PC-9 (cell line): ENCODE data around the gene TFIP11. TPM values are rescaled to one million over a fixed set of nuclear protein-coding genes. Genes with fewer than 3 reads are reported as not detected.

Experiments used
- BruUV-seq: library from RNA; stranded (reverse); fragments of 400-500 nt; replicated peaks from 2 replicates; lab custom pipeline; 2021; lab: Mats Ljungman, UMichigan
- CTCF ChIA-PET: fragments of 300-600 bp; sonication (Branson Sonifier 250); formaldehyde crosslinking; loops from one replicate; lab custom pipeline; 2022; ENCODE audit warnings: antibody characterized with exemption; lab: Charles Lee
- POLR2A ChIA-PET: fragments of 300-600 bp; sonication (Branson Sonifier 250); formaldehyde crosslinking; loops from one replicate; lab custom pipeline; 2022; ENCODE audit warnings: antibody characterized with exemption; ENCODE audit not compliant: unreplicated experiment; lab: Charles Lee
- DNase-seq, 2 experiments: peaks; one replicate each; pipeline versions ENCODE4 v3.0.0 to v3.0.0-alpha.2; 2015 to 2022; ENCODE audit warnings: mixed read lengths in 1 of 2
- H2AFZ ChIP-seq: fragments of 200-600 bp; sonication (generic); 2 replicates; pipeline ENCODE4 v1.8.1; 2017; ENCODE audit warnings: antibody characterized with exemption
- H3F3A ChIP-seq: fragments of 200-600 bp; sonication (generic); 2 replicates; pipeline ENCODE4 v1.8.1; 2017; ENCODE audit warnings: antibody characterized with exemption, mild to moderate bottlenecking, low read depth; ENCODE audit not compliant: insufficient read depth
- H3K27ac ChIP-seq: fragments of 200-600 bp; sonication (generic); 2 replicates; pipeline ENCODE4 v1.6.1; 2016; ENCODE audit warnings: mixed run types
- H3K27me3 ChIP-seq: fragments of 200-600 bp; sonication (generic); 2 replicates; pipeline ENCODE4 v1.6.1; 2016; ENCODE audit warnings: low read depth, mixed run types; ENCODE audit not compliant: insufficient read depth
- H3K36me3 ChIP-seq: fragments of 200-600 bp; sonication (generic); 2 replicates; pipeline ENCODE4 v1.6.1; 2016; ENCODE audit warnings: low read depth, mixed run types
- H3K4me1 ChIP-seq: fragments of 200-600 bp; sonication (generic); replicated peaks from 2 replicates; pipeline ENCODE4 v1.6.1; 2016; ENCODE audit warnings: mixed run types; ENCODE audit not compliant: insufficient read depth
- H3K4me2 ChIP-seq: fragments of 200-600 bp; sonication (generic); 2 replicates; pipeline ENCODE4 v1.6.1; 2017; ENCODE audit warnings: mixed run types
- H3K4me3 ChIP-seq: fragments of 200-600 bp; sonication (generic); 2 replicates; pipeline ENCODE4 v1.6.1; 2016; ENCODE audit warnings: mixed run types
- H3K79me2 ChIP-seq: fragments of 200-600 bp; sonication (generic); 2 replicates; pipeline ENCODE4 v1.6.1; 2017; ENCODE audit warnings: low read depth, mixed run types
- H3K9me2 ChIP-seq: fragments of 200-600 bp; sonication (generic); 2 replicates; pipeline ENCODE4 v1.8.1; 2017; ENCODE audit warnings: mild to moderate bottlenecking; ENCODE audit not compliant: insufficient read depth
- H3K9me3 ChIP-seq: fragments of 200-600 bp; sonication (generic); 2 replicates; pipeline ENCODE4 v1.8.1; 2016; ENCODE audit warnings: low read depth; ENCODE audit not compliant: insufficient read depth
- H4K20me1 ChIP-seq: fragments of 200-600 bp; sonication (generic); 2 replicates; pipeline ENCODE4 v1.8.1; 2017; ENCODE audit not compliant: insufficient read depth
- CTCF ChIP-seq: fragments of 200-600 bp; sonication (generic); conservative IDR thresholded peaks from 2 replicates; pipeline ENCODE4 v1.6.1; 2017; ENCODE audit warnings: mixed run types, antibody characterized with exemption, mild to moderate bottlenecking, moderate library complexity
- EZH2 ChIP-seq: fragments of 200-600 bp; sonication (generic); IDR thresholded peaks from 2 replicates; pipeline ENCODE4 v1.8.0; 2017; ENCODE audit warnings: antibody characterized with exemption, low read depth
- intact Hi-C: fragments of 100-400 bp; cut with micrococcal nuclease; formaldehyde crosslinking; loops from one replicate; pipeline ENCODE4 v1.10.0; 2022; ENCODE audit not compliant: unreplicated experiment
- total RNA-seq: library from RNA; stranded (reverse); gene quantifications from 2 replicates; pipeline ENCODE4 v1.2.3, GENCODE V29; 2021

TFIP11 gene
- total RNA-seq, 1 experiment from 2014 or later, result 17.3 TPM

- Histone ChIP-seq H3F3A (no peaks in the 10 kb centered on the region), H3K9me2 (no peaks in the 10 kb centered on the region), H3K79me2 (no peaks in the 10 kb centered on the region), H4K20me1 (no peaks in the 10 kb centered on the region), H3K36me3 (no peaks in the 10 kb centered on the region), H3K27ac (no peak overlapping the region), H3K4me2 (no peak overlapping the region), H3K9me3 (no peaks in the 10 kb centered on the region), H3K4me3 (no peak overlapping the region), H3K4me1 (no peaks in the 10 kb centered on the region), H3K27me3 (no peaks in the 10 kb centered on the region), H2AFZ (no peak overlapping the region)
- intact Hi-C loops, result no loop called here
- ChIA-PET POLR2A (no interaction called here), CTCF (no interaction called here)
- TF ChIP-seq CTCF, result no peak
- no peak for TF ChIP-seq EZH2
- DNase-seq, result no peak
- BruUV-seq, result no TSS peak
Measured at GRCh38 chr22:26545385-26545784, 33.1 kb upstream of the TFIP11 start.

DNA sequence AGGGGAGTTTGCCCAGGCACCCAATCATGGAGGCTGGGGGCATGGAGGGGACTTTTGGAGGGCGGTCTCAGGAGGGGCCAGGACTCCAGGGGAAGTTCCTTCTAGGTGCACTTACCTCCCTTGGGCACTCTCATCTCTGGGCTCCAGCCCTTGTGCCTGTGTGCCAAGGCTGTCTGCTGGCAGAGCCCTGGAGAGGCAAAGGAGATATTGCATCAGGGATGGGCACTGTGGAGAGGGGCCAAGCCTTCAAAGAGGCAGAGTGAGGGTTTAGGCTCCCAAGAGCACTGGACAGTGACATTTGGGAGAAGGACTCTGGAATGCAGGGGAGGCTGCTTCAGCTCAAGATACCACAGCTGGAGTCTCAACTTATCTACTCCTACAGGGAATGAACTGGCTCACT, 32.2 kb upstream of the TFIP11 start:
- ChIA-PET POLR2A (no interaction called here), CTCF (no interaction called here)
- intact Hi-C loops, result no loop called here
- H3K9me2 ChIP-seq, result no peaks in the 10 kb centered on the region
- no peaks in the 10 kb centered on the region for H3K9me3 ChIP-seq
- no peak overlapping the region for H3K27ac ChIP-seq
- H3K79me2 ChIP-seq, result no peaks in the 10 kb centered on the region
- no peaks in the 10 kb centered on the region for H3F3A ChIP-seq
- BruUV-seq, result no TSS peak
- no peaks in the 10 kb centered on the region for H3K27me3 ChIP-seq
- no peak for TF ChIP-seq EZH2
- TF ChIP-seq CTCF, result no peak
- no peak overlapping the region for H3K4me3 ChIP-seq
- no peak overlapping the region for H2AFZ ChIP-seq
- H4K20me1 ChIP-seq, result no peaks in the 10 kb centered on the region
- no peaks in the 10 kb centered on the region for H3K36me3 ChIP-seq
- no peak overlapping the region for H3K4me2 ChIP-seq
- H3K4me1 ChIP-seq, result no peaks in the 10 kb centered on the region
- DNase-seq, result no peak

DNA sequence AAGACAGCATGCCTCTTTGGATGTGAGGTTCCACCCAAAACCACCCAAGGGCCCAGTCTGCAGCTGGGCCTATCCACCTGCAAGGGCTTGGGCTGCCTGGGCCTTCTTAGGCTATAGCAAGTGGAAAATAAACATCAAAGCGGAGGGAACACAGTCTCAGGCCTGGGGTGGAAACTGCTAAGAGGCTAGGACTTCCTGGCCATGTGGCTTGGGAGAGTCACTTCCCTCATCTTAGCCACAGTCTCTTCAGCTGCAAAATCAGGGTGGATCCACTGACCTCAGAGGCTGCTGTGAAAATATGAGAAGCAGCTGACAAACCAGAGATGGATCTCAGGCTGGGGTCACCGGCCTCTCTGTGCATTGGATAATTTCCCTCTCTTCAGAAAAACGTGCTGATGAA, 30.6 kb upstream of the TFIP11 start:
- CTCF ChIA-PET, result no interaction called here
- Histone ChIP-seq H4K20me1 (no peaks in the 10 kb centered on the region), H3K4me1 (no peaks in the 10 kb centered on the region), H2AFZ (no peak overlapping the region), H3K9me2 (no peaks in the 10 kb centered on the region), H3K9me3 (no peaks in the 10 kb centered on the region), H3K36me3 (no peaks in the 10 kb centered on the region), H3K79me2 (no peaks in the 10 kb centered on the region), H3F3A (no peaks in the 10 kb centered on the region), H3K27ac (no peak overlapping the region), H3K4me2 (no peak overlapping the region), H3K27me3 (no peaks in the 10 kb centered on the region), H3K4me3 (no peak overlapping the region)
- intact Hi-C loops, result no loop called here
- TF ChIP-seq EZH2 (no peak), CTCF (no peak)
- BruUV-seq, result no TSS peak
- DNase-seq, result no peak
- POLR2A ChIA-PET, result no interaction called here
